Measurements from ENCODE around the gene OR51T1. TPM values are rescaled to one million over a fixed set of nuclear protein-coding genes. Genes with fewer than 3 reads are reported as not detected.

OR51T1 gene
- total RNA-seq, 4 donors from 2014 or later, result not detected

DNA sequence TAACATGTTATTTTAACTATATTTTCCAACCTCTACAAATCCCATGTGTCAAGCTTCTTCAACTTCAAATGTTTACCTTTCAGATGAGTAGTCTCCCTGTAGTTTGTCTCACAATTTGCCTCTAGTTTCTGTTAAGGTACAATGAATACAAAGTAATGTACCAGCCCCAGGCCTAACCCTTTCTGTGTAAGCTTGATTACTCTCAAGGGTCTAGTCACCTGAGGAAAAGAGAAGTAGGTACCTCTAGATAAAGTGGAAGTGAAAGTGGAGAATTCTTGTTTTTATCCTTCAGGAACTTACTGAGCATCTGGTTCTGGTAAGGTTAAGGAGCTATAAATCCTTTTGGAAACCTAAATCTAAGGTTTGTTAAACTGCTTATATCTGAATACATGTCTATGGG, 21.8 kb downstream of the OR51T1 start, which contains the start of gene OR51A7:
OR51A7 (plus strand) TSS at position 300 of the 400 bp plus-strand sequence. CDS start 3,587 bp downstream, outside the sequence.
- intact Hi-C loops (cut with DNase I; ENCODE audit: low total_unique reads), result no loop called here
- no peaks in the 10 kb centered on the region for H3K27me3 ChIP-seq

DNA sequence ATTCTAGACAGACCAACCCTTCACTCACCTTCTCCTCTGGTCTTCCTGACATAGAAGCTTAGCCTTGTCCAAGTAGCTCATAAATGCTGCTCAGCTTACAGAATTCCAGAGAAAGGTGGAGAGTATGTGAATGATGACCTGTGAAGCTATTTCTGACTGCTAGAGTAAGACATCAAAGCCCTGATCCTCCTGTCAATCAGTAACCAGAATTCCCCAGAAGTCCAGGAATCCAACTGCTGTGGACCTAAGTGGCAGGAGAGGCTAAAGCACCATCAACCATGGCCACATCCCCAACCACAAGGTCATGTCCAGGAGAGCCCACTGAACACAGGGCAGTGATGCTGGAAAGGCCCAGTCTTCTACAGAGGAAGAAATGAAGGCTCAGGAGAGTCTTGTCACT, 34.9 kb downstream of the OR51T1 start:
- H3K27me3 ChIP-seq, result no peaks in the 10 kb centered on the region
- intact Hi-C loops (cut with DNase I; ENCODE audit: low total_unique reads), result no loop called here
- H3K27ac ChIP-seq, result no peak overlapping the region
- no peaks in the 10 kb centered on the region for H3K36me3 ChIP-seq
- no peak for DNase-seq
- no peaks in the 10 kb centered on the region for H3K4me1 ChIP-seq
- TF ChIP-seq, protein P1, sequence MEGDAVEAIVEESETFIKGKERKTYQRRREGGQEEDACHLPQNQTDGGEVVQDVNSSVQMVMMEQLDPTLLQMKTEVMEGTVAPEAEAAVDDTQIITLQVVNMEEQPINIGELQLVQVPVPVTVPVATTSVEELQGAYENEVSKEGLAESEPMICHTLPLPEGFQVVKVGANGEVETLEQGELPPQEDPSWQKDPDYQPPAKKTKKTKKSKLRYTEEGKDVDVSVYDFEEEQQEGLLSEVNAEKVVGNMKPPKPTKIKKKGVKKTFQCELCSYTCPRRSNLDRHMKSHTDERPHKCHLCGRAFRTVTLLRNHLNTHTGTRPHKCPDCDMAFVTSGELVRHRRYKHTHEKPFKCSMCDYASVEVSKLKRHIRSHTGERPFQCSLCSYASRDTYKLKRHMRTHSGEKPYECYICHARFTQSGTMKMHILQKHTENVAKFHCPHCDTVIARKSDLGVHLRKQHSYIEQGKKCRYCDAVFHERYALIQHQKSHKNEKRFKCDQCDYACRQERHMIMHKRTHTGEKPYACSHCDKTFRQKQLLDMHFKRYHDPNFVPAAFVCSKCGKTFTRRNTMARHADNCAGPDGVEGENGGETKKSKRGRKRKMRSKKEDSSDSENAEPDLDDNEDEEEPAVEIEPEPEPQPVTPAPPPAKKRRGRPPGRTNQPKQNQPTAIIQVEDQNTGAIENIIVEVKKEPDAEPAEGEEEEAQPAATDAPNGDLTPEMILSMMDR (IDR thresholded peaks at IDR 0.05), result no peak
- TF ChIP-seq POLR2A (IDR thresholded peaks at IDR 0.05), result no peak
- H3K4me3 ChIP-seq, result no peak overlapping the region
- no peaks in the 10 kb centered on the region for H3K9me3 ChIP-seq

More for the DNA sequence above, 21.8 kb downstream of the OR51T1 start, which contains the start of gene OR51A7:
- no peaks in the 10 kb centered on the region for H3K4me1 ChIP-seq
- TF ChIP-seq, protein P1 (IDR thresholded peaks at IDR 0.05), result no peak
- no peak for TF ChIP-seq POLR2A (IDR thresholded peaks at IDR 0.05)
- H3K9me3 ChIP-seq, result no peaks in the 10 kb centered on the region
- no peak within 1 kb of the TSS for H3K27ac ChIP-seq
- no peaks in the 10 kb centered on the region for H3K36me3 ChIP-seq
- H3K4me3 ChIP-seq, result no peak within 1 kb of the TSS
- DNase-seq, result no peak

DNA sequence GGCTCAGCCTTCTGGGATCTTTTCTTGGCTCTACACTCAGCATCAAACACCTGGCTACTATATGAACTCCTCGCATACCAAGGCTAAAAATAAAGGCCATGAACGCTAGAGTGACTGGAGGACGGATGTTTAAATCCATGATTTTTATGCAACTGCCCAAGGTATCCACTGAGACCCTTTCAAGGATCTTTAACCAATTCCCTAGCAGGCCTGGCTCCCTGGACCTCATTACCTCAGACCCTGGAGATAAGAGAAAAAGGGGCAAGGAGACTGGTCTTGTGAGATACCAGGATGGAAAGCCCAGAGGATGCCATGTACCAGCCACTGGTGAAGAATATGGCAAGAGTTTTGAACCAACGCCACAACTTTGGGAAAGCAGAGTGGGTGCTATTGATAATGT, 37.5 kb downstream of the OR51T1 start, which contains the start of gene OR51G2:
OR51G2 (minus strand) TSS at position 101 of the 400 bp plus-strand sequence. CDS start 3,687 bp downstream, outside the sequence.
- Histone ChIP-seq H3K4me3 (no peak within 1 kb of the TSS), H3K36me3 (no peaks in the 10 kb centered on the region), H3K27ac (no peak within 1 kb of the TSS), H3K27me3 (no peaks in the 10 kb centered on the region), H3K9me3 (no peaks in the 10 kb centered on the region), H3K4me1 (no peaks in the 10 kb centered on the region)
- TF ChIP-seq POLR2A (IDR thresholded peaks at IDR 0.05), result no peak
- TF ChIP-seq, protein P1 (IDR thresholded peaks at IDR 0.05), result no peak
- no peak for DNase-seq
- intact Hi-C loops (cut with DNase I; ENCODE audit: low total_unique reads), result no loop called here

DNA sequence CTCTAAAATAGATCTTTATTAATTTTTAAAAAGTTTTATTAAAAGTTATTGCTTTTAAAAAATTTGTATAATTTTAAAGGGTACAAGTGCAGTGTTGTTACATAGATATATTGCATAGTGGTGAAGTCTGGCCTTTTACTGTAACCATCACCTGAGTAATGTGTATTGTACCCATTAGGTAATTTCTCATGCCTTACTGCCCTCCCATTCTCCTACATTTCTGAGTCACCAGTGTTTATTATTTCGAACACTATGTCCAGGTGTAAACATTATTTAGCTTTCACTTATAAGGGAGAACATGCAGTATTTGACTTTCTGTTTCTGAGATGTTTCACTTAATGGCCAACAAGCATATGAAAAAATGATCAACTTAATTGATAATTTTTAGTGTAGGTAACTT, 40.1 kb downstream of the OR51T1 start:
- Histone ChIP-seq H3K36me3 (no peaks in the 10 kb centered on the region), H3K4me3 (no peak overlapping the region), H3K27me3 (no peaks in the 10 kb centered on the region), H3K4me1 (no peaks in the 10 kb centered on the region), H3K9me3 (no peaks in the 10 kb centered on the region), H3K27ac (no peak overlapping the region)
- TF ChIP-seq, protein P1 (IDR thresholded peaks at IDR 0.05), result no peak
- TF ChIP-seq POLR2A (IDR thresholded peaks at IDR 0.05), result no peak
- intact Hi-C loops (cut with DNase I; ENCODE audit: low total_unique reads), result no loop called here
- DNase-seq, result no peak

DNA sequence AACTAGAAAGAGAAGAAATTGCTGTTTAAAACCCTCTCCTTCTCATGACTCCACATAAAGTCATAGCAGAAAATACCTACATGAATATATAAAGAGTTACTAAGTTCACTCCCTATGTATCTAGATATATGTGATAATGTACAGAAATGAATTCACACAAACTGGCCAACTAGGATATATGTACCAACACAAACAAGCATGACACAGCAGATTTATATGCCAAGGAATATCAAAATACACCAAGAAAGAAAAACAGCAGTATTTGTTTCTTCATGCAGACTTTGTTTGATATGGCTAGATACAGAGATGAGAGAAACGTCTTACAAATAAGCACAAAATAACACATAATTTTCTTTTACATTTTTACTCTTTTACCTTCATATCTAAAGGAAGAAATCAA, 40.6 kb downstream of the OR51T1 start:
- TF ChIP-seq, protein P1 (IDR thresholded peaks at IDR 0.05), result no peak
- no peak for TF ChIP-seq POLR2A (IDR thresholded peaks at IDR 0.05)
- Histone ChIP-seq H3K27ac (no peak overlapping the region), H3K4me1 (no peaks in the 10 kb centered on the region), H3K27me3 (no peaks in the 10 kb centered on the region), H3K9me3 (no peaks in the 10 kb centered on the region), H3K4me3 (no peak overlapping the region), H3K36me3 (no peaks in the 10 kb centered on the region)
- DNase-seq, result no peak
- intact Hi-C loops (cut with DNase I; ENCODE audit: low total_unique reads), result no loop called here

All from uterus (tissue), 4 donors.